Esophagus muscularis mucosa (tissue), 3 donors: Measurements from ENCODE around the gene SYMPK.

Experiments used
- POLR2A ChIP-seq: fragments of 450-650 bp; IDR thresholded peaks from one replicate; pipeline ENCODE4 v1.6.1; 2017; ENCODE audit warnings: antibody characterized with exemption, moderate library complexity, mild to moderate bottlenecking, low read depth
- TF ChIP-seq, protein P1 (sequence below), 3 experiments: fragments of 200-600 bp in 2 of 3; fragments of 450-650 bp in 1 of 3; sonication (generic) in 2 of 3; IDR thresholded peaks; one replicate each; pipeline ENCODE4 v1.5.1; 2017 to 2019; ENCODE audit warnings: antibody characterized with exemption in 3 of 3, mild to moderate bottlenecking in 2 of 3, moderate library complexity in 1 of 3

- TF ChIP-seq POLR2A = no peak
- TF ChIP-seq, protein P1, sequence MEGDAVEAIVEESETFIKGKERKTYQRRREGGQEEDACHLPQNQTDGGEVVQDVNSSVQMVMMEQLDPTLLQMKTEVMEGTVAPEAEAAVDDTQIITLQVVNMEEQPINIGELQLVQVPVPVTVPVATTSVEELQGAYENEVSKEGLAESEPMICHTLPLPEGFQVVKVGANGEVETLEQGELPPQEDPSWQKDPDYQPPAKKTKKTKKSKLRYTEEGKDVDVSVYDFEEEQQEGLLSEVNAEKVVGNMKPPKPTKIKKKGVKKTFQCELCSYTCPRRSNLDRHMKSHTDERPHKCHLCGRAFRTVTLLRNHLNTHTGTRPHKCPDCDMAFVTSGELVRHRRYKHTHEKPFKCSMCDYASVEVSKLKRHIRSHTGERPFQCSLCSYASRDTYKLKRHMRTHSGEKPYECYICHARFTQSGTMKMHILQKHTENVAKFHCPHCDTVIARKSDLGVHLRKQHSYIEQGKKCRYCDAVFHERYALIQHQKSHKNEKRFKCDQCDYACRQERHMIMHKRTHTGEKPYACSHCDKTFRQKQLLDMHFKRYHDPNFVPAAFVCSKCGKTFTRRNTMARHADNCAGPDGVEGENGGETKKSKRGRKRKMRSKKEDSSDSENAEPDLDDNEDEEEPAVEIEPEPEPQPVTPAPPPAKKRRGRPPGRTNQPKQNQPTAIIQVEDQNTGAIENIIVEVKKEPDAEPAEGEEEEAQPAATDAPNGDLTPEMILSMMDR (IDR thresholded peaks at IDR 0.05) = no peak
These were observed 15.3 kb downstream of the SYMPK start for GRCh38 chr19:45847663-45848062.
